Sigmoid colon (tissue), 7 donors: ENCODE results near the gene TACR1. TPM values are rescaled to one million over a fixed set of nuclear protein-coding genes. Genes with fewer than 3 reads are reported as not detected.
"Not testable (repeated sequence)": the region's sequence is repeated elsewhere in the genome, so short reads cannot be mapped to it uniquely, and the experiment has no call there.

Experiments used
- DNase-seq: peaks from one replicate; pipeline ENCODE4 v3.0.0-alpha.2; 2019
- H3K27ac ChIP-seq, 4 donors: fragments of 200-600 bp; sonication (generic); one replicate each; pipeline ENCODE4 v1.5.1; 2016 to 2019; ENCODE audit warnings: mild to moderate bottlenecking in 1 of 4
- H3K27me3 ChIP-seq, 3 donors: fragments of 200-600 bp; sonication (generic); one replicate each; pipeline ENCODE4 v1.5.1; 2019; ENCODE audit warnings: mild to moderate bottlenecking in 1 of 3
- H3K36me3 ChIP-seq, 4 donors: fragments of 200-600 bp; sonication (generic); one replicate each; pipeline ENCODE4 v1.5.1; 2016 to 2019
- H3K4me1 ChIP-seq, 4 donors: fragments of 200-600 bp; sonication (generic); one replicate each; pipeline ENCODE4 v1.5.1; 2017 to 2019
- H3K4me3 ChIP-seq, 4 donors: fragments of 200-600 bp; sonication (generic); one replicate each; pipeline ENCODE4 v1.5.1; 2017 to 2019; ENCODE audit warnings: mild to moderate bottlenecking in 2 of 4, moderate library complexity in 1 of 4
- H3K9me3 ChIP-seq, 4 donors: fragments of 200-600 bp in 3 of 4; sonication (generic) in 3 of 4; one replicate each; pipeline versions ENCODE4 v1.5.1 to v1.6.1; 2013 to 2019
- EP300 ChIP-seq, 4 donors: sonication (generic); formaldehyde crosslinking; IDR thresholded peaks; one replicate each; pipeline ENCODE4 v1.6.1; 2017; ENCODE audit warnings: antibody characterized with exemption in 4 of 4
- POLR2A ChIP-seq, 2 donors: fragments of 450-650 bp; IDR thresholded peaks; one replicate each; pipeline ENCODE4 v1.6.1; 2016; ENCODE audit warnings: antibody characterized with exemption in 2 of 2, mild to moderate bottlenecking in 2 of 2, moderate library complexity in 2 of 2
- POLR2AphosphoS5 ChIP-seq, 4 donors: sonication (generic); formaldehyde crosslinking; IDR thresholded peaks; one replicate each; pipeline ENCODE4 v1.6.1; 2017; ENCODE audit warnings: antibody characterized with exemption in 4 of 4
- WGBS, 2 donors: extraction: QIAGEN DNeasy Blood & Tissue Kit; methylation state at CpG; one replicate each; pipeline ENCODE4 v1.1.7; 2013; 5-methylcytosine and 5-hydroxymethylcytosine counted together
- intact Hi-C: fragments of 100-400 bp; cut with DNase I; formaldehyde crosslinking; loops from one replicate; pipeline ENCODE4 v1.15.1; 2023
- polyA plus RNA-seq, 3 donors: library from polyadenylated mRNA; stranded (reverse); fragments of 200-250 nt; gene quantifications; one replicate each; pipeline ENCODE4 v1.2.3, GENCODE V29; 2013
- total RNA-seq, 4 donors: library from RNA; depleted of rRNA; stranded (reverse); fragments of >200 nt; gene quantifications; one replicate each; pipeline ENCODE4 v1.1.0, GENCODE V29; 2016
- TF ChIP-seq, protein P1 (sequence below), 4 experiments: fragments of 450-650 bp in 3 of 4; fragments of 200-600 bp in 1 of 4; IDR thresholded peaks; one replicate each; pipeline ENCODE4 v1.5.1; 2016 to 2019; ENCODE audit warnings: antibody characterized with exemption in 4 of 4, mild to moderate bottlenecking in 3 of 4, moderate library complexity in 2 of 4
- donor health status: healthy with polysubstance abuse.
- donor health status: Bipolar disorder and iron deficiency.
- donor health status: healthy.

The TACR1 gene
- total and polyA plus RNA-seq, 7 donors, result 0.22 to 2.5 (median 0.99) TPM; not detected in 2

DNA sequence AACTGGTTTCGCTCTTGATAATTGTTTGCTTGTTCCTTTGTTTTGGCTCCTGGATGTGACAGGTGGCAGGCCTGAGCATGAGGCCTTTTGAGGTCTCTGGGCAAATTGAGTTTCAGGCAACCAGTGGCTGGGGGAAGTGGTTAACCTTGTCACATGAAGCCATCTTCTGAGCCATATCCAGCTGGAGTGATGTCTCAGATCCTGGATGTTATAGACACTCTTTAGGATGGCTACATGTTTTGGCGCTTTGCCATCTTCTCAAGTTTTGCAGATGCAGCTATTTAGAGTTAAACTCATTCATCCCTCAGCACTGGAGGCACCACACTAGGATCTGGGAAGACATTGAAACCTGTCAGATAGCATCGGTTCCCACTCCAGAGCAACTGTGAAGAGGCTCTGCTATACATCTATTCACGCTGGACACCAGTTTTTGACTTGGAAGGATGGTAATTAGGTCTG, 25.3 kb upstream of the TACR1 start:
- no peaks in the 10 kb centered on the region for H3K4me1 ChIP-seq
- DNase-seq, result no peak
- no peak overlapping the region for H3K4me3 ChIP-seq
- WGBS, 2 donors, result 90 to 91% methylated on average over 4 of the region's 4 CpGs
- no peaks in the 10 kb centered on the region for H3K27me3 ChIP-seq
- intact Hi-C loops, result no loop called here
- TF ChIP-seq, protein P1, sequence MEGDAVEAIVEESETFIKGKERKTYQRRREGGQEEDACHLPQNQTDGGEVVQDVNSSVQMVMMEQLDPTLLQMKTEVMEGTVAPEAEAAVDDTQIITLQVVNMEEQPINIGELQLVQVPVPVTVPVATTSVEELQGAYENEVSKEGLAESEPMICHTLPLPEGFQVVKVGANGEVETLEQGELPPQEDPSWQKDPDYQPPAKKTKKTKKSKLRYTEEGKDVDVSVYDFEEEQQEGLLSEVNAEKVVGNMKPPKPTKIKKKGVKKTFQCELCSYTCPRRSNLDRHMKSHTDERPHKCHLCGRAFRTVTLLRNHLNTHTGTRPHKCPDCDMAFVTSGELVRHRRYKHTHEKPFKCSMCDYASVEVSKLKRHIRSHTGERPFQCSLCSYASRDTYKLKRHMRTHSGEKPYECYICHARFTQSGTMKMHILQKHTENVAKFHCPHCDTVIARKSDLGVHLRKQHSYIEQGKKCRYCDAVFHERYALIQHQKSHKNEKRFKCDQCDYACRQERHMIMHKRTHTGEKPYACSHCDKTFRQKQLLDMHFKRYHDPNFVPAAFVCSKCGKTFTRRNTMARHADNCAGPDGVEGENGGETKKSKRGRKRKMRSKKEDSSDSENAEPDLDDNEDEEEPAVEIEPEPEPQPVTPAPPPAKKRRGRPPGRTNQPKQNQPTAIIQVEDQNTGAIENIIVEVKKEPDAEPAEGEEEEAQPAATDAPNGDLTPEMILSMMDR (IDR thresholded peaks at IDR 0.05), result no peak
- TF ChIP-seq EP300 (IDR thresholded peaks at IDR 0.05) (no peak), POLR2AphosphoS5 (IDR thresholded peaks at IDR 0.05) (no peak), POLR2A (IDR thresholded peaks at IDR 0.05) (no peak)
- H3K9me3 ChIP-seq, result no peaks in the 10 kb centered on the region
- H3K36me3 ChIP-seq, result no peaks in the 10 kb centered on the region
- no peak overlapping the region for H3K27ac ChIP-seq

DNA sequence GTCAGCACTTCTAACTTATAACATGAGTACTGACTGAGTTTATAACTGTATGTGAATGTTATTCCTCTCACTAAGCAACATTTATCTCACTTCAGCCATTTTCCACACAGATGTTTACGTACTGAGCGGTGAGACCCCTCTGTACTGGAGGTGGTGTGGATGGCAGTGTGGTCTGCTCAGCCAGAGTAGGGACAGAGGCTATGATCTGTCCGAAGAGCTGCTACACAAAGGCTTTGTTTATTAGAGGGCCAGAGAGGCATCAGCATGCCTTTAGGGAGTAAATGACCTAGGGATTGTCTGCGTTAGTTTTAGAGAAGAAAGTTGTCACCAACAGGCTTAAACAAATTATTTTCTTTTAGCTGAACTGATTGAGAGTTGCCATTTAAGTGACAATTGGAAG, 23.2 kb upstream of the TACR1 start:
- Histone ChIP-seq H3K36me3 (no peaks in the 10 kb centered on the region), H3K4me1 (no peaks in the 10 kb centered on the region), H3K27ac (no peak overlapping the region), H3K4me3 (no peak overlapping the region), H3K9me3 (no peaks in the 10 kb centered on the region), H3K27me3 (no peaks in the 10 kb centered on the region)
- no peak for DNase-seq
- TF ChIP-seq POLR2AphosphoS5 (IDR thresholded peaks at IDR 0.05), result no peak
- no peak for TF ChIP-seq POLR2A (IDR thresholded peaks at IDR 0.05)
- no peak for TF ChIP-seq EP300 (IDR thresholded peaks at IDR 0.05)
- TF ChIP-seq, protein P1 (IDR thresholded peaks at IDR 0.05), result no peak
- WGBS, 2 donors, result 80 to 84% methylated on average over 4 of the region's 4 CpGs
- intact Hi-C loops, result no loop called here

DNA sequence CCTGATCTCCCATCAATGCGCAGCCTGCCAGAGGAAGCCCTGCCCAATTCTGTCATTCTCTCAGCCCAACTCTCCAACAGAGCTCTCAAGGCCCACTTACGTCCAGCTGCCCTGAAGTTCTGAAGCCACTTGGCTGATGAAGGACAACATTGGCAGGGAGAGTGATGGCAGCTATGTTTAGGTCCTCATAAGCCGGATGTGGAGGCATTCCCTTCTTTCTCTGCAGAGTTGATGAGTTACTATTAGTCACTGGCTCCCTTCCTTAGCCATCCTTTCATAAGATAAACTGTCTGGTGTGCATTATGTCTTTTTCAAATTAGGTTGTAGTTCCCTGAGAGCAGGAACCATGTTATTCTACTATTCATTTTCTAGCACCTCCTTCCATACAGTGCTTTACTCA, 22.5 kb upstream of the TACR1 start:
- intact Hi-C loops, result no loop called here
- Histone ChIP-seq H3K4me1 (no peaks in the 10 kb centered on the region), H3K27ac (no peak overlapping the region), H3K4me3 (no peak overlapping the region), H3K36me3 (no peaks in the 10 kb centered on the region), H3K9me3 (no peaks in the 10 kb centered on the region), H3K27me3 (no peaks in the 10 kb centered on the region)
- no peak for DNase-seq
- no peak for TF ChIP-seq EP300 (IDR thresholded peaks at IDR 0.05)
- TF ChIP-seq, protein P1 (IDR thresholded peaks at IDR 0.05), result no peak
- TF ChIP-seq POLR2A (IDR thresholded peaks at IDR 0.05), result no peak
- TF ChIP-seq POLR2AphosphoS5 (IDR thresholded peaks at IDR 0.05), result no peak
- WGBS, 2 donors, result 90 to 91% methylated on average over 3 of the region's 3 CpGs

DNA sequence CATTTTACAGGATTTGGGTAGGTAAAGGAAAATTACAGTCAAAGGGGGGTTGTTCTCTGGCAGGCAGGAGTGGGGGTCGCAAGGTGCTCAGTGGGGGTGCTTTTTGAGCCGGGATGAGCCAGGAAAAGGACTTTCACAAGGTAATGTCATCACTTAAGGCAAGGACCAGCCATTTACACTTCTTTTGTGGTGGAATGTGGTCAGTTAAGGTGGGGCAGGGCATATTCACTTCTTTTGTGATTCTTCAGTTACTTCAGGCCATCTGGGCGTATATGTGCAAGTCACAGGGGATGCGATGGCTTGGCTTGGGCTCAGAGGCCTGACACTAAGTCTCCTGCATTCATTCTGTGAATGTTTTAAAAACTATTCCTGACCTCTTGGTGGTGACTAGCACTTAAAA, 19.9 kb upstream of the TACR1 start:
- H3K27me3 ChIP-seq, intact Hi-C loops, H3K27ac ChIP-seq, H3K9me3 ChIP-seq, DNase-seq, H3K4me1 ChIP-seq, H3K36me3 ChIP-seq, H3K4me3 ChIP-seq: not testable (repeated sequence)
- WGBS, 2 donors, result 80 to 82% methylated on average over 4 of the region's 4 CpGs

DNA sequence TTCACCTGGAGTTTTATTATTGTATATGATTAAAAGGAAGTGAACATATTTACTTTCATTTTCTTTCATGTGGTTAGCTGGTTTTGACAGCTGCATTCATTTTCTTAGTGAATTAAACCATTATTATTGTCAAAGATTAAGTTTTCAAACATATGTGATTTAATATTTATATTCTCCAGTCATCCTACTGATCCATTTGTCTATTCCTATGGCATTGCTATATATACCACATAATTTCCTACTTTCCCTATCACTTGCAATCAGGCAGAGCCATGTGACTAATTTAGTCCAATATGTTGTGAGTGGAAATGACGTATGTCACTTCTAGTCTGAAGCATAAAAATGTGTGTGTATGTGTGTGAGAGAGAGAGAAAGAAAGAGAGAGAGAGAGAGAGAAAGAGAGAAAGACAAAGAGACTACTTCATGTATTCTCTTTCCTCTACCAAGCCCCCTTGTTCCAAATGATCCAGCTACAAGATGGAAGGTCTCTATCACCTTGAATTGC, 12.0 kb upstream of the TACR1 start:
- Histone ChIP-seq H3K36me3 (no peaks in the 10 kb centered on the region), H3K4me1 (no peaks in the 10 kb centered on the region), H3K27ac (no peak overlapping the region), H3K4me3 (no peak overlapping the region), H3K27me3 (no peaks in the 10 kb centered on the region), H3K9me3 (no peaks in the 10 kb centered on the region)
- 39 to 62% methylated on average over 1 of the region's 1 CpG for WGBS, 2 donors
- intact Hi-C loops, result no loop called here
- no peak for TF ChIP-seq POLR2AphosphoS5 (IDR thresholded peaks at IDR 0.05)
- no peak for TF ChIP-seq POLR2A (IDR thresholded peaks at IDR 0.05)
- no peak for TF ChIP-seq EP300 (IDR thresholded peaks at IDR 0.05)
- TF ChIP-seq, protein P1 (IDR thresholded peaks at IDR 0.05), result no peak
- no peak for DNase-seq
